DMS79 (cell line): Measurements from ENCODE around the gene CCDC7.
"Not testable (repeated sequence)": the region's sequence is repeated elsewhere in the genome, so short reads cannot be mapped to it uniquely, and the experiment has no call there.

Experiments used
- DNase-seq: peaks from one replicate; lab custom pipeline; 2025; lab: John Stamatoyannopoulos, UW

CCDC7 gene

GRCh38 chr10:32887481-32887880 lies 441.5 kb downstream of the CCDC7 start:
- no peak for DNase-seq

GRCh38 chr10:32888161-32888927 lies 442.4 kb downstream of the CCDC7 start:
- DNase-seq: no peak

- no peak for DNase-seq
Observed at GRCh38 chr10:32889631-32890212, 443.8 kb downstream of the CCDC7 start.

GRCh38 chr10:32890444-32890843 lies 444.5 kb downstream of the CCDC7 start:
- DNase-seq: no peak

- no peak for DNase-seq
Observed at GRCh38 chr10:32891261-32891660, 445.3 kb downstream of the CCDC7 start.

GRCh38 chr10:32893434-32893833 lies 447.5 kb downstream of the CCDC7 start:
- no peak for DNase-seq

- DNase-seq: no peak
Observed at GRCh38 chr10:32893916-32894664, 448.1 kb downstream of the CCDC7 start.

GRCh38 chr10:32895200-32895968 lies 449.4 kb downstream of the CCDC7 start:
- DNase-seq: not testable (repeated sequence)

- no peak for DNase-seq
Observed at GRCh38 chr10:32901815-32902214, 455.9 kb downstream of the CCDC7 start.

GRCh38 chr10:32905466-32905865 lies 459.5 kb downstream of the CCDC7 start:
- DNase-seq: no peak

- no peak for DNase-seq
Observed at GRCh38 chr10:32906595-32906994, 460.7 kb downstream of the CCDC7 start.

GRCh38 chr10:32909456-32909855 lies 463.5 kb downstream of the CCDC7 start:
- no peak for DNase-seq

GRCh38 chr10:32909970-32910369 lies 464.0 kb downstream of the CCDC7 start:
- not testable (repeated sequence) for DNase-seq

- no peak for DNase-seq
Observed at GRCh38 chr10:32911285-32912016, 465.5 kb downstream of the CCDC7 start.

- not testable (repeated sequence) for DNase-seq
Observed at GRCh38 chr10:32917817-32918216, 471.9 kb downstream of the CCDC7 start.

GRCh38 chr10:32922170-32922569 lies 476.2 kb downstream of the CCDC7 start:
- no peak for DNase-seq

- no peak for DNase-seq
Observed at GRCh38 chr10:32923134-32923533, 477.2 kb downstream of the CCDC7 start.

- DNase-seq: no peak
Observed at GRCh38 chr10:32923849-32924248, 477.9 kb downstream of the CCDC7 start.
